HepG2 (cell line): ENCODE measurements around the gene SLC25A14. TPM values are rescaled to one million over a fixed set of nuclear protein-coding genes. Genes with fewer than 3 reads are reported as not detected.

Experiments
- ATAC-seq: fragments of 200-7000 bp; cut with Tn5 transposase; 3 replicates; pipeline ENCODE4 v1.9.1; 2020; ENCODE audit warnings: mild to moderate bottlenecking, moderate library complexity
- BruUV-seq: library from RNA; stranded (reverse); fragments of 400-500 nt; replicated peaks from 2 replicates; lab custom pipeline; 2021; lab: Mats Ljungman, UMichigan
- CTCF ChIA-PET: fragments of 300-600 bp; formaldehyde crosslinking; extraction: SDS; loops from one replicate; lab custom pipeline; 2021; ENCODE audit warnings: low total read pairs, inconsistent platforms, low intra/inter-chr PET ratio; lab: Yijun Ruan, JAX
- POLR2A ChIA-PET: fragments of 350-600 bp; sonication (Branson Sonifier 250); formaldehyde crosslinking; loops from one replicate; lab custom pipeline; 2020; ENCODE audit warnings: antibody characterized with exemption, inconsistent platforms; lab: Yijun Ruan, JAX
- DNase-seq: peaks from one replicate; pipeline ENCODE4 v3.0.0-alpha.2; 2015; ENCODE audit warnings: low spot score
- FAIRE-seq: peaks from 3 replicates; lab custom pipeline; 2011; peaks lifted over from hg19 to GRCh38; lab: Jason Lieb, UNC
- H2AFZ ChIP-seq: one replicate; pipeline ENCODE4 v1.6.1; 2011; ENCODE audit warnings: low read length, inconsistent platforms
- H3K27ac ChIP-seq: fragments of 300-600 bp; 3 replicates; pipeline ENCODE4 v1.8.0; 2011; ENCODE audit warnings: mixed run types, mild to moderate bottlenecking, mixed read lengths, low read length, inconsistent platforms; ENCODE audit not compliant: insufficient read depth; ENCODE audit errors: extremely low read length
- H3K27me3 ChIP-seq, 2 experiments: fragments of 200-600 bp in 1 of 2; 2 replicates in 1 of 2; 3 replicates in 1 of 2; pipeline versions ENCODE4 v1.6.0 to v1.8.0; 2011; ENCODE audit warnings: low read length in 2 of 2, mild to moderate bottlenecking in 2 of 2, moderate library complexity in 2 of 2, inconsistent platforms in 1 of 2; ENCODE audit not compliant: insufficient read depth in 2 of 2, control insufficient read depth in 1 of 2
- H3K36me3 ChIP-seq, 2 experiments: fragments of 200-600 bp in 1 of 2; replicated peaks in 1 of 2; 2 replicates in 1 of 2; 3 replicates in 1 of 2; pipeline versions ENCODE4 v1.5.1 to v1.8.0; 2011; ENCODE audit warnings: low read length in 2 of 2, inconsistent platforms in 1 of 2; ENCODE audit not compliant: insufficient read depth in 2 of 2, control insufficient read depth in 1 of 2
- H3K4me1 ChIP-seq: 2 replicates; pipeline ENCODE4 v1.5.1; 2012; ENCODE audit warnings: low read length, inconsistent platforms; ENCODE audit not compliant: insufficient read depth
- H3K4me2 ChIP-seq: 2 replicates; pipeline ENCODE4 v1.6.0; 2011; ENCODE audit warnings: low read depth, low read length, inconsistent platforms
- H3K4me3 ChIP-seq, 3 experiments: fragments of 200-600 bp in 1 of 3; sonication (generic), shearing (Covaris generic) in 1 of 3; replicated peaks in 1 of 3; 2 replicates each; pipeline ENCODE4 v1.5.1; 2011 to 2016; ENCODE audit warnings: low read length in 3 of 3, inconsistent platforms in 2 of 3, low read depth in 2 of 3, mild to moderate bottlenecking in 2 of 3, control low read depth in 1 of 3, mixed read lengths in 1 of 3; ENCODE audit not compliant: insufficient read depth in 1 of 3
- H3K79me2 ChIP-seq: one replicate; pipeline ENCODE4 v1.6.1; 2011; ENCODE audit warnings: low read length, inconsistent platforms; ENCODE audit not compliant: insufficient read depth
- H3K9ac ChIP-seq: 2 replicates; pipeline ENCODE4 v1.6.0; 2011; ENCODE audit warnings: mild to moderate bottlenecking, low read depth, low read length, inconsistent platforms; ENCODE audit not compliant: insufficient read depth
- H3K9me3 ChIP-seq: 2 replicates; pipeline ENCODE4 v1.5.1; 2012; ENCODE audit warnings: mild to moderate bottlenecking, low read length
- H4K20me1 ChIP-seq: 2 replicates; pipeline ENCODE4 v1.6.0; 2011; ENCODE audit warnings: inconsistent platforms, mild to moderate bottlenecking, low read length, moderate library complexity; ENCODE audit not compliant: insufficient read depth
- E2F2 ChIP-seq: sonication (generic); formaldehyde crosslinking; IDR thresholded peaks from 2 replicates; pipeline ENCODE4 v1.4.0; 2020; ENCODE audit warnings: missing genetic modification reagents, borderline replicate concordance
- ZNF280B ChIP-seq: sonication (generic); formaldehyde crosslinking; IDR thresholded peaks from 2 replicates; pipeline ENCODE4 v1.5.0; 2020; ENCODE audit warnings: missing genetic modification reagents, mild to moderate bottlenecking, borderline replicate concordance
- ZNF800 ChIP-seq: sonication (generic); formaldehyde crosslinking; IDR thresholded peaks from 2 replicates; pipeline ENCODE4 v1.4.0; 2020; ENCODE audit warnings: missing genetic modification reagents
- WGBS: methylation state at CpG from one replicate; pipeline ENCODE4 v1.1.6; 2017; ENCODE audit warnings: low lambda C conversion rate; 5-methylcytosine and 5-hydroxymethylcytosine counted together
- in situ Hi-C: cut with HindIII; loops from 2 replicates; pipeline ENCODE4 v1.10.0; 2017; ENCODE audit warnings: low pct_unique_long_range_greater_than_20kb; ENCODE audit not compliant: extremely low pct_ligation_motif_present
- intact Hi-C: fragments of 100-400 bp; cut with micrococcal nuclease; formaldehyde crosslinking; loops from one replicate; pipeline ENCODE4 v1.10.0; 2022; ENCODE audit not compliant: unreplicated experiment
- polyA plus RNA-seq, 8 experiments: library from polyadenylated mRNA; depleted of rRNA in 3 of 8; stranded (reverse) in 7 of 8; unstranded in 1 of 8; fragments of >200 nt; fragmentation: Illumina TruSeq in 4 of 8; extraction: Trizol in 4 of 8; gene quantifications; 2 replicates each; pipeline versions ENCODE4 v1.2.1 to v1.2.3, GENCODE V29; 2011 to 2016; ENCODE audit warnings: low read depth in 4 of 8, missing spikeins in 1 of 8, mixed read lengths in 1 of 8; ENCODE audit not compliant: insufficient read depth in 1 of 8
- total RNA-seq, 5 experiments: library from RNA; depleted of rRNA; stranded (reverse); fragments of >200 nt; fragmentation: Illumina TruSeq; extraction: Trizol; gene quantifications; 2 replicates each; pipeline ENCODE4 v1.2.3, GENCODE V29; 2016; ENCODE audit warnings: low read depth in 1 of 5

Gene SLC25A14
- total and polyA plus RNA-seq, 2 of the 13 experiments (the other 11 are each of a cell fraction or from before 2014, with no cell fraction given) = 14.0 to 15.6 TPM

- TF ChIP-seq ZNF280B (CRISPR knock-in tag) = no peak
- no peak for TF ChIP-seq ZNF800 (CRISPR knock-in tag)
These were observed 38.4 kb downstream of the SLC25A14 start (continued) for GRCh38 chrX:130378024-130378669.

GRCh38 chrX:130385520-130385919, 45.8 kb downstream of the SLC25A14 start, which contains the start of gene GPR119:
Gene GPR119, minus strand, starts transcription at chrX:130385674. Its CDS starts 227 bp downstream, at chrX:130385447.
- CTCF ChIA-PET = no interaction called here
- no peaks in the 10 kb centered on the region for H4K20me1 ChIP-seq
- H3K4me1 ChIP-seq = peaks cover 22% of the 10 kb centered on the region
- no peaks in the 10 kb centered on the region for H3K27me3 ChIP-seq
- no peak for TF ChIP-seq E2F2 (CRISPR knock-in tag)
- TF ChIP-seq, all 625 proteins: peak for 0
- no peak for FAIRE-seq
- intact Hi-C loops (no loop called here), in situ Hi-C loops (no loop called here)
- WGBS = 100% methylated on average over 1 of the region's 4 CpGs
- no peaks in the 10 kb centered on the region for H3K36me3 ChIP-seq
- H3K9me3 ChIP-seq = no peaks in the 10 kb centered on the region
- no peaks in the 10 kb centered on the region for H3K79me2 ChIP-seq
- no peak within 1 kb of the TSS for H3K9ac ChIP-seq
- DNase-seq = no peak
- H2AFZ ChIP-seq = peak within 1 kb of the TSS; percentile 54
- ATAC-seq = no peak
- peak within 1 kb of the TSS in 1 of 3 experiments; percentile 16; a peak in 1 of 6 replicates for H3K4me3 ChIP-seq
- H3K27ac ChIP-seq = peak within 1 kb of the TSS; percentile 35
- peak within 1 kb of the TSS; percentile 76 for H3K4me2 ChIP-seq
- no TSS peak for BruUV-seq
- POLR2A ChIA-PET = no interaction called here
